K562 (cell line): Measurements from ENCODE around the gene DCTN2. TPM values are rescaled to one million over a fixed set of nuclear protein-coding genes. Genes with fewer than 3 reads are reported as not detected.
A peak's percentile ranks its signal among the peaks of the same experiment; 100 is the strongest.

Experiments
- ATAC-seq: fragments of 200-7000 bp; cut with Tn5 transposase; 3 replicates; pipeline ENCODE4 v1.9.1; 2020; ENCODE audit warnings: moderate library complexity
- BruUV-seq: library from RNA; stranded (reverse); fragments of 400-500 nt; replicated peaks from 2 replicates; lab custom pipeline; 2021; lab: Mats Ljungman, UMichigan
- CTCF ChIA-PET: fragments of 300-600 bp; formaldehyde crosslinking; extraction: SDS; loops from one replicate; lab custom pipeline; 2021; ENCODE audit warnings: low intra/inter-chr PET ratio; lab: Yijun Ruan, JAX
- POLR2A ChIA-PET: fragments of 300-600, 350-650 bp; sonication (Branson Sonifier 250); formaldehyde crosslinking; extraction: SDS; loops from one replicate; lab custom pipeline; 2021; ENCODE audit warnings: antibody characterized with exemption, inconsistent platforms; lab: Yijun Ruan, JAX
- DNase-seq, 4 experiments: peaks; one replicate each; pipeline versions ENCODE4 v3.0.0 to v3.0.0-alpha.2; 2011 to 2018; ENCODE audit warnings: low spot score in 3 of 4, mixed read lengths in 3 of 4; ENCODE audit errors: extremely low read depth in 1 of 4
- FAIRE-seq: peaks from 2 replicates; lab custom pipeline; 2011; peaks lifted over from hg19 to GRCh38; lab: Jason Lieb, UNC
- H2AFZ ChIP-seq: 2 replicates; pipeline ENCODE4 v1.6.0; 2011; ENCODE audit warnings: low read depth, low read length, control low read depth, inconsistent platforms
- H3K27ac ChIP-seq: fragments of 200-600 bp; 3 replicates; pipeline ENCODE4 v1.8.0; 2011; ENCODE audit warnings: low read depth, mild to moderate bottlenecking, control low read depth, inconsistent platforms, low read length, moderate library complexity, mixed read lengths; ENCODE audit errors: extremely low read depth
- H3K27me3 ChIP-seq, 2 experiments: fragments of 300-600 bp in 1 of 2; 2 replicates in 1 of 2; 3 replicates in 1 of 2; pipeline versions ENCODE4 v1.6.0 to v1.8.0; 2011; ENCODE audit warnings: inconsistent platforms in 2 of 2, low read length in 2 of 2, mild to moderate bottlenecking in 1 of 2, mixed read lengths in 1 of 2, moderate library complexity in 1 of 2; ENCODE audit not compliant: control insufficient read depth in 2 of 2, insufficient read depth in 2 of 2
- H3K36me3 ChIP-seq: fragments of 300-600 bp; 3 replicates; pipeline ENCODE4 v1.8.0; 2011; ENCODE audit warnings: mild to moderate bottlenecking, low read length, inconsistent platforms; ENCODE audit not compliant: control insufficient read depth, insufficient read depth
- H3K4me1 ChIP-seq, 2 experiments: fragments of 200-600 bp in 1 of 2; replicated peaks in 1 of 2; 2 replicates in 1 of 2; 3 replicates in 1 of 2; pipeline versions ENCODE4 v1.5.1 to v1.8.0; 2011; ENCODE audit warnings: inconsistent platforms in 2 of 2, low read length in 2 of 2, mild to moderate bottlenecking in 1 of 2, mixed read lengths in 1 of 2, moderate library complexity in 1 of 2; ENCODE audit not compliant: control insufficient read depth in 2 of 2, insufficient read depth in 2 of 2
- H3K4me2 ChIP-seq: 2 replicates; pipeline ENCODE4 v1.6.1; 2011; ENCODE audit warnings: low read length, control low read depth, inconsistent platforms, mixed read lengths; ENCODE audit not compliant: insufficient read depth
- H3K4me3 ChIP-seq: fragments of 200-600 bp; sonication (generic), shearing (Covaris generic); 2 replicates; pipeline ENCODE4 v1.5.1; 2016; ENCODE audit warnings: control low read depth, inconsistent platforms
- H3K79me2 ChIP-seq: fragments of 200-600 bp; 3 replicates; pipeline ENCODE4 v1.8.0; 2011; ENCODE audit warnings: low read length, inconsistent platforms; ENCODE audit not compliant: control insufficient read depth, insufficient read depth
- H3K9ac ChIP-seq, 2 experiments: 2 replicates each; pipeline versions ENCODE4 v1.6.0 to v1.6.1; 2011; ENCODE audit warnings: low read depth in 2 of 2, low read length in 2 of 2, control low read depth in 1 of 2, inconsistent platforms in 1 of 2, mild to moderate bottlenecking in 1 of 2, mixed read lengths in 1 of 2; ENCODE audit not compliant: insufficient read depth in 1 of 2
- H3K9me1 ChIP-seq: one replicate; pipeline ENCODE4 v1.6.0; 2011; ENCODE audit warnings: inconsistent platforms, mild to moderate bottlenecking, low read length, moderate library complexity; ENCODE audit not compliant: control insufficient read depth, insufficient read depth
- H3K9me3 ChIP-seq: replicated peaks from 2 replicates; pipeline ENCODE4 v1.5.1; 2011; ENCODE audit warnings: low read depth, low read length, inconsistent platforms; ENCODE audit not compliant: control insufficient read depth, insufficient read depth
- H4K20me1 ChIP-seq: replicated peaks from 2 replicates; pipeline ENCODE4 v1.6.1; 2011; ENCODE audit warnings: low read length, inconsistent platforms, mixed read lengths; ENCODE audit not compliant: control insufficient read depth, insufficient read depth
- E4F1 ChIP-seq: fragments of 250-450 bp; sonication (Bioruptor Pico); IDR thresholded peaks from 2 replicates; pipeline ENCODE4 v1.5.0; 2021; ENCODE audit warnings: mild to moderate bottlenecking, borderline replicate concordance
- ZFX ChIP-seq: sonication (generic); formaldehyde crosslinking; IDR thresholded peaks from 2 replicates; pipeline ENCODE4 v1.8.0; 2022; ENCODE audit warnings: mild to moderate bottlenecking, missing genetic modification reagents, moderate library complexity
- ZNF324 ChIP-seq: fragments of 250-450 bp; sonication (Bioruptor Pico); IDR thresholded peaks from 2 replicates; pipeline ENCODE4 v1.4.0; 2020; ENCODE audit warnings: mild to moderate bottlenecking
- ZNF778 ChIP-seq: fragments of 450-650 bp; formaldehyde crosslinking; IDR thresholded peaks from 2 replicates; pipeline ENCODE4 v1.4.0; 2020; ENCODE audit warnings: mild to moderate bottlenecking, moderate library complexity
- WGBS: fragments of 100-300 bp; shearing (Covaris generic); methylation state at CpG from one replicate; pipeline ENCODE4 v1.1.6; 2016; ENCODE audit warnings: low coverage, mixed read lengths; ENCODE audit not compliant: insufficient coverage; ENCODE audit errors: missing lambda C conversion rate; 5-methylcytosine and 5-hydroxymethylcytosine counted together
- in situ Hi-C: fragments of 300-500 bp; cut with MboI; formaldehyde crosslinking; loops from 4 replicates; pipeline ENCODE4 v1.15.0; 2018; ENCODE audit warnings: inconsistent platforms, mixed read lengths
- intact Hi-C: fragments of 100-400 bp; cut with micrococcal nuclease; formaldehyde crosslinking; loops from 2 replicates; pipeline ENCODE4 v1.14.2; 2022
- polyA plus RNA-seq, 8 experiments: library from polyadenylated mRNA; depleted of rRNA in 4 of 8; stranded (reverse) in 5 of 8; unstranded in 3 of 8; fragments of >200 nt; fragmentation: Nextera tagmentation in 2 of 8; fragmentation: Illumina TruSeq in 1 of 8; extraction: Ambion mirVana in 2 of 8; extraction: Trizol in 1 of 8; gene quantifications; 2 replicates each; pipeline versions ENCODE4 v1.2.1 to v1.2.3, GENCODE V29; 2011 to 2014; ENCODE audit warnings: inconsistent platforms in 1 of 8, missing spikeins in 1 of 8
- total RNA-seq, 7 experiments: library from RNA; depleted of rRNA in 6 of 7; stranded (reverse); fragments of >200 nt in 6 of 7; fragmentation: Illumina TruSeq in 2 of 7; extraction: Trizol in 2 of 7; gene quantifications; 2 replicates each; pipeline versions ENCODE4 v1.2.1 to v1.2.3, GENCODE V29; 2011 to 2021; ENCODE audit warnings: low replicate concordance in 1 of 7

The DCTN2 gene
- total and polyA plus RNA-seq, 9 of the 15 experiments (the other 6 are each of a cell fraction or from before 2014, with no cell fraction given), result 43.6 to 270 (median 125) TPM

- TF ChIP-seq E4F1 (CRISPR knock-in tag) (no peak), ZNF324 (CRISPR knock-in tag) (no peak)
Measured at GRCh38 chr12:57545809-57546437, 1.1 kb downstream of the DCTN2 start (continued).

- peak; percentile 23; the same call in 1 of the 2 replicates for TF ChIP-seq ZFX (CRISPR knock-in tag)
- no peak for TF ChIP-seq ZNF778 (CRISPR knock-in tag)
- Histone ChIP-seq H3K9me3 (no peaks in the 10 kb centered on the region), H3K27ac (no peak overlapping the region; the same call in 2 of the 3 replicates), H2AFZ (no peak overlapping the region), H3K4me3 (no peak overlapping the region), H3K9ac (no peak overlapping the region), H3K4me2 (no peak overlapping the region), H4K20me1 (no peaks in the 10 kb centered on the region), H3K36me3 (peaks cover 58% of the 10 kb centered on the region), H3K4me1 (peaks cover 23 to 57% of the 10 kb centered on the region in 2 experiments), H3K79me2 (peaks cover 62% of the 10 kb centered on the region), H3K27me3 (no peaks in the 10 kb centered on the region), H3K9me1 (no peaks in the 10 kb centered on the region)
- no peak for DNase-seq
- CTCF ChIA-PET, result interaction anchor here (0.8 kb wide), 1 partner anchor 13 kb away, joined by 3 read pairs; no protein-coding TSS in a partner anchor
- WGBS, result 100% methylated on average over 2 of the region's 2 CpGs
- POLR2A ChIA-PET, result interaction anchor here (0.9 to 12.7 kb wide), 5 partner anchors 9 to 201 kb away, joined by 3 to 225 read pairs (median 11); partner anchors contain the start of genes DDIT3, MBD6 and TSPAN31
- intact Hi-C loops (no loop called here), in situ Hi-C loops (no loop called here)
- BruUV-seq, result no TSS peak
- no peak for ATAC-seq
- no peak for FAIRE-seq
Measured at GRCh38 chr12:57543581-57543980, 3.4 kb downstream of the DCTN2 start.
